ENCODE measurements around the gene SPTBN4.
"Not testable (repeated sequence)": the region's sequence is repeated elsewhere in the genome, so short reads cannot be mapped to it uniquely, and the experiment has no call there.

The SPTBN4 gene

DNA sequence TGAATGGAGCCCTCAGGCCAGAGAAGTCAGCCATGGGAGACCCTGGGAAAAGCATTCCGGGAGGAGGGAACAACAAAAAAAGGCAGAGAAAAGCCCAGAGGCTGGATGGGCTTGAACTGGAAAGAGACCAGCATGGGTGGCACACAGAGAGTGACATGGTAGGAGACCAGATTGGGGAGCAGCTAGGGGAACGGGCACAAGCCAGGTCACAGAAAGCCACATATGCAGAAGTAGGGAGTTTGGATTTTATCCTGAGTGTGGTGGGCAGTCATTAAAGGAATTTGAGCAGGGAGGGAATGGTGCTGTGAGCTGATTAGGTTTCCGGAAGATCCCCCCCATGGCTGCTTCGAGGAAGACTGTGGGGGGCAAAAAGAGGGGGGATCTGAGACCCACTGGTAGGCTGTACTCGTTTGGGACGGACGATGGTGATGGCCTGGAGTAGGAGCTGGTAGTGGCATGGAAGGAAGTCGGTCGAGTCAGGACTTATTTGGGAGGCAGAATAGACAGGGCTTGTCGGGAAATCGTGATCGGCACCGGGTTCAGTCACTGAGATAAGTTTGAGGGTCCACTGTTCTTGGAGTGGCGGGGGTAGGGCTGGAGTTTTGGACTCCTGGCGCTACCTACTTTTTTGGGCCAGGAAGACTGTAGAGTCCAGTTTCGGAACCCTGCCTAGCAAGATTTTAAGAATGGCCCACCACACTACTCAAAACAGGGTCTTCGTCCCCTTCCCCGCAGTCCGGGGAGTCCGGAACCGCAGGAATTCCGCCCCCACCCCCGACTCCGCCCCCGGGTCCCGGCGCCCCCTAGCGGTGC is 42.0 kb upstream of the SPTBN4 start:
- H3K9me3 ChIP-seq (replicated peaks; ENCODE audit: low read length), result no peaks in the 10 kb centered on the region

GRCh38 chr19:40425450-40426287 is 41.1 kb upstream of the SPTBN4 start, which contains the start of gene SERTAD1:
Gene SERTAD1 (minus strand): TSS chr19:40425992. CDS start chr19:40423546, 2,446 bp downstream.
- H3K4me3 ChIP-seq (ENCODE audit: low read length), result peak within 1 kb of the TSS; percentile 91
- no peaks in the 10 kb centered on the region for H3K27me3 ChIP-seq (ENCODE audit: control insufficient read depth, insufficient read depth, low read length)
- no peaks in the 10 kb centered on the region for H3K9me3 ChIP-seq (replicated peaks; ENCODE audit: low read length)
- H3K9ac ChIP-seq (ENCODE audit: low read depth, low read length), result peak within 1 kb of the TSS; percentile 98
- H3K4me2 ChIP-seq (ENCODE audit: low read length), result peak within 1 kb of the TSS; percentile 87
- H3K4me1 ChIP-seq (ENCODE audit: control insufficient read depth, insufficient read depth, low read length), result peaks cover 27% of the 10 kb centered on the region
- peaks cover 15% of the 10 kb centered on the region for H3K36me3 ChIP-seq (ENCODE audit: insufficient read depth, low read length)

More for the DNA sequence above, 42.0 kb upstream of the SPTBN4 start:
- H3K9ac ChIP-seq (ENCODE audit: low read depth, low read length), result peak overlapping the region; percentile 98
- peak overlapping the region; percentile 91 for H3K4me3 ChIP-seq (ENCODE audit: low read length)
- H3K4me2 ChIP-seq (ENCODE audit: low read length), result peak overlapping the region; percentile 87
- peaks cover 15% of the 10 kb centered on the region for H3K36me3 ChIP-seq (ENCODE audit: insufficient read depth, low read length)
- peaks cover 27% of the 10 kb centered on the region for H3K4me1 ChIP-seq (ENCODE audit: control insufficient read depth, insufficient read depth, low read length)
- no peaks in the 10 kb centered on the region for H3K27me3 ChIP-seq (ENCODE audit: control insufficient read depth, insufficient read depth, low read length)

DNA sequence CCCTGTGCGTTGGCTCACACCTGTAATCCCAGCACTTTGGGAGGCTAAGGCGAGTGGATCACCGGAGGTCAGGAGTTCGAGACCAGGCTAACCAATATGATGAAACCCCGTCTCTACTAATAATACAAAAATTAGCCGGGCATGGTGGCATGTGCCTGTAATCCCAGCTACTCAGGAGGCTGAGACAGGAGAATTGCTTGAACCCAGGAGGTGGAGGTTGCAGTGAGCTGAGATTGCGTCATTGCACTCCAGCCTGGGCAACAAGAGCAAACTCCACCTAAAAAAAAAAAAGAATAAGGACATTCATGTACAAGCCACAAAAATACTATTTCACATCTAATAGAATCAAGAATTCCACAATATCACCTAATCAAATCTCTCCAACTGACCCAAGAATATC is 38.6 kb upstream of the SPTBN4 start:
- not testable (repeated sequence) for H3K4me2 ChIP-seq (ENCODE audit: low read length); H3K27me3 ChIP-seq (ENCODE audit: control insufficient read depth, insufficient read depth, low read length); H3K9me3 ChIP-seq (replicated peaks; ENCODE audit: low read length); H3K4me3 ChIP-seq (ENCODE audit: low read length); H3K9ac ChIP-seq (ENCODE audit: low read depth, low read length); H3K36me3 ChIP-seq (ENCODE audit: insufficient read depth, low read length)
- H3K4me1 ChIP-seq (ENCODE audit: control insufficient read depth, insufficient read depth, low read length), result peaks cover 15% of the 10 kb centered on the region

DNA sequence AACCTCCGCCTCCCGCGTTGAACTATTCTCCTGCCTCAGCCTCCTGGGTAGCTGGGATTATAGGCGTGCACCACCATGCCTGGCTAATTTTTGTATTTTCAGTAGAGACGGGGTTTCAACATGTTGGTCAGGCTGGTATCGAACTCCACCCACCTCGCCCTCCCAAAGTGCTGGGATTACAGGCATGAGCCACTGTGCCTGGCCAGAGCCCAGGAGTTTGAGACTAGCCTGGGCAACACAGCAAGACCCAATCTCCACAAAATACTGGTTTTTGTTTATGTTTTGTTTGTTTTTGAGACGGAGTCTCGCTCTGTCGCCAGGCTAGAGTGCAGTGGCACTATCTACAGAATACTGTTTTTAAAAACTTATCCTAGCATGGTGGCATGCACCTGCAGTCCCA is 36.6 kb upstream of the SPTBN4 start:
- H3K4me3 ChIP-seq (ENCODE audit: low read length); H3K9me3 ChIP-seq (replicated peaks; ENCODE audit: low read length); H3K36me3 ChIP-seq (ENCODE audit: insufficient read depth, low read length); H3K4me2 ChIP-seq (ENCODE audit: low read length); H3K27me3 ChIP-seq (ENCODE audit: control insufficient read depth, insufficient read depth, low read length); H3K9ac ChIP-seq (ENCODE audit: low read depth, low read length): not testable (repeated sequence)
- H3K4me1 ChIP-seq (ENCODE audit: control insufficient read depth, insufficient read depth, low read length), result peaks cover 19% of the 10 kb centered on the region

- no peak overlapping the region for H3K9ac ChIP-seq (ENCODE audit: low read depth, low read length)
- H3K4me3 ChIP-seq (ENCODE audit: low read length), result no peak overlapping the region
- no peaks in the 10 kb centered on the region for H3K36me3 ChIP-seq (ENCODE audit: insufficient read depth, low read length)
- no peak overlapping the region for H3K4me2 ChIP-seq (ENCODE audit: low read length)
- H3K4me1 ChIP-seq (ENCODE audit: control insufficient read depth, insufficient read depth, low read length), result peaks cover 19% of the 10 kb centered on the region
- H3K9me3 ChIP-seq (replicated peaks; ENCODE audit: low read length), result no peaks in the 10 kb centered on the region
- no peaks in the 10 kb centered on the region for H3K27me3 ChIP-seq (ENCODE audit: control insufficient read depth, insufficient read depth, low read length)
Measured at GRCh38 chr19:40431698-40432097, 35.1 kb upstream of the SPTBN4 start.

- Histone ChIP-seq H3K4me3 (ENCODE audit: low read length) (peak overlapping the region; percentile 67), H3K4me2 (ENCODE audit: low read length) (peak overlapping the region; percentile 96), H3K4me1 (ENCODE audit: control insufficient read depth, insufficient read depth, low read length) (peaks cover 19% of the 10 kb centered on the region), H3K9ac (ENCODE audit: low read depth, low read length) (peak overlapping the region; percentile 94)
- H3K27me3 ChIP-seq (ENCODE audit: control insufficient read depth, insufficient read depth, low read length); H3K36me3 ChIP-seq (ENCODE audit: insufficient read depth, low read length); H3K9me3 ChIP-seq (replicated peaks; ENCODE audit: low read length): not testable (repeated sequence)
Measured at GRCh38 chr19:40432760-40433159, 34.0 kb upstream of the SPTBN4 start.

GRCh38 chr19:40433391-40434216 is 33.2 kb upstream of the SPTBN4 start:
- no peaks in the 10 kb centered on the region for H3K27me3 ChIP-seq (ENCODE audit: control insufficient read depth, insufficient read depth, low read length)
- H3K4me1 ChIP-seq (ENCODE audit: control insufficient read depth, insufficient read depth, low read length), result peaks cover 19% of the 10 kb centered on the region
- peak overlapping the region; percentile 96 for H3K4me2 ChIP-seq (ENCODE audit: low read length)
- peak overlapping the region; percentile 94 for H3K9ac ChIP-seq (ENCODE audit: low read depth, low read length)
- H3K36me3 ChIP-seq (ENCODE audit: insufficient read depth, low read length), result no peaks in the 10 kb centered on the region
- no peaks in the 10 kb centered on the region for H3K9me3 ChIP-seq (replicated peaks; ENCODE audit: low read length)
- H3K4me3 ChIP-seq (ENCODE audit: low read length), result peak overlapping the region; percentile 67

DNA sequence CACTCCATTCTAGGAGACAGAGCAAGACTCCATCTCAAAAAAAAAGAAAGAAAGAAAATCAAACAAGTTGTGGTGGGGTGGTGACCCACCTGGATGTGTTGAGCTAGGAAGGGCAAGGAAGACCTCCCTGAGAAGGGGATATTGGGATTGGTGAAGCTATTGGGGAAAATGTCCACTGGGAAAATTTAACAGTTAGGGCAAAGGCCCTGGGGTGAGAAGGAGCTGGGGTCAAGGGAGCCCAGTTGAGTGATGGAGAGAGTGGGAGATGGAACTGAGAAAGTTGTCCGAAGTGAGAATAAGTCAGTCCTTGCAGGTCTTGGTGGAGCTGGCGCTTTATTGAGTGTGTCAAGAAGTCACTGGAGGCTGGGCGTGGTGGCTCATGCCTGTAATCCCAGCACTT is 28.5 kb upstream of the SPTBN4 start:
- no peaks in the 10 kb centered on the region for H3K27me3 ChIP-seq (ENCODE audit: control insufficient read depth, insufficient read depth, low read length)
- no peak overlapping the region for H3K9ac ChIP-seq (ENCODE audit: low read depth, low read length)
- H3K4me1 ChIP-seq (ENCODE audit: control insufficient read depth, insufficient read depth, low read length), result peaks cover 19% of the 10 kb centered on the region
- H3K36me3 ChIP-seq (ENCODE audit: insufficient read depth, low read length), result peaks cover 28% of the 10 kb centered on the region
- H3K4me2 ChIP-seq (ENCODE audit: low read length), result no peak overlapping the region
- H3K9me3 ChIP-seq (replicated peaks; ENCODE audit: low read length), result no peaks in the 10 kb centered on the region
- H3K4me3 ChIP-seq (ENCODE audit: low read length), result no peak overlapping the region

DNA sequence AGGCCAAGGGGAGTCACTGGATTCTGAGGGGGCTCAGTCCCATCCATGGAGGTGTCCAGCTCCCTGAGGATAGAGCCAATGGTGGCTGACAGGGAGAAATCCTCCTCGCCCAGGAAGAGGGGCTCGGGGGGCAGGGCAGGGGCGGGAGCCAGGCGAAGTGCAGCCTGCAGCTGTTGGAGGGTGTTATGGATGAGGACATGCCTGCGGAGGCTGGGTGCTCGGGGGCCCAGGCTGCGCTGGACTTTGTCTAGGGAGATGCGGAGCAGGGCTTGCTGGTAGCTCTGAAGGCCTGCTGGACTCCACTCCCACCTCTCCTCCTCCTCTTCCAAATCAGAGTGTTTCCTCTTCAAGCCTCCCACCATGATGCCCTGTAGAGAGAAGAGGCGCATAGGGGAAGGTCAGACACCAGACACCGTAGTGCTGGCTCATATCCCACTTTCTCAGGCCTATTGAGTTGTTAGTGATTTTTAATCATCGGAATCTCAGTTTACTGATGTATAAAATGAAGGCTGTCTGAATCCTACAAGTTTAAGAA is 25.0 kb upstream of the SPTBN4 start:
- no peaks in the 10 kb centered on the region for H3K9me3 ChIP-seq (replicated peaks; ENCODE audit: low read length)
- peak overlapping the region; percentile 99 for H3K9ac ChIP-seq (ENCODE audit: low read depth, low read length)
- H3K36me3 ChIP-seq (ENCODE audit: insufficient read depth, low read length), result peaks cover 28% of the 10 kb centered on the region
- H3K4me1 ChIP-seq (ENCODE audit: control insufficient read depth, insufficient read depth, low read length), result peaks cover 18% of the 10 kb centered on the region
- peak overlapping the region; percentile 95 for H3K4me2 ChIP-seq (ENCODE audit: low read length)
- H3K4me3 ChIP-seq (ENCODE audit: low read length), result peak overlapping the region; percentile 99
- no peaks in the 10 kb centered on the region for H3K27me3 ChIP-seq (ENCODE audit: control insufficient read depth, insufficient read depth, low read length)

DNA sequence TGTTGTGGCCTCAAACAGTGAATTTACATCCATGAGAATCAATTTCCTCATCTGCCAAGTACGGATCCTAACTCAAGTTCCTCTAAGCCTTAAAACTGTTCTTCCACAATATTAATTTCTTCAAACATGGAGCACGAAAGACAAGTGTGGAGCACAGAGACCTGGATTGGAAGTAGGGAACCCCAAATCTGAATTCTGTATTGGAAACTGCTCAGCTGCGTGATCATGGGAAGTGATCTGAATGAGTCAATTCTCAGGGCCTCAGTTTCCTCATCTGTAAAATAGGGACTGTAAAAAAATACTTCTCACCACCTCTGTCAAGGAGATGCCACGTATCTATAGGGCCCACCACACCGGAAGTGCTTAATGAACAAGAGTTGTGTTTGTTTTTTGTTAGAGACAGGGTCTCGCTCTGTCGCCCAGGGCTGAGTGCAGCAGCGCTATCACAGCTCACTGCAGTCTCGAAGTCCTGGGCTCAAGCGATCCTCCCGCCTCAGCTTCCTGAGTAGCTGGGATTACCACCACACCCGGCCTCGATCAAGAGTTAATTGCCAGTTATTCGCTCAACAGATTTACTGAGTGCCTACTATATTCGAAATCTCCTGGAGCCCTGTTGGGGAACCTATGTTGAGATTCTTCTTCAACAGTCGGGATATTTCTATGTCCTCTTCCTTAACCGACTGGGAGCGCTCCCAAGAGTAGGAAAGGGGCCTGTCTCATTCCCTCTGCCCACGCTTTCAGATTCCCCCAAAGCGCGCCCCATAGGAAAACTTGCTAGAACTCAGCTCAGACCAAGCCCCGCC is 24.3 kb upstream of the SPTBN4 start:
- Histone ChIP-seq H3K27me3 (ENCODE audit: control insufficient read depth, insufficient read depth, low read length) (no peaks in the 10 kb centered on the region), H3K9ac (ENCODE audit: low read depth, low read length) (peak overlapping the region; percentile 99), H3K4me3 (ENCODE audit: low read length) (peak overlapping the region; percentile 99), H3K4me2 (ENCODE audit: low read length) (peak overlapping the region; percentile 95), H3K9me3 (replicated peaks; ENCODE audit: low read length) (no peaks in the 10 kb centered on the region), H3K36me3 (ENCODE audit: insufficient read depth, low read length) (peaks cover 28% of the 10 kb centered on the region), H3K4me1 (ENCODE audit: control insufficient read depth, insufficient read depth, low read length) (peaks cover 18% of the 10 kb centered on the region)
